ENCODE data around the gene KDM4B.

GRCh38 chr19:5051619-5052018 lies 82.7 kb downstream of the KDM4B start:
- no peak for TF ChIP-seq CTCF (IDR thresholded peaks at IDR 0.05; ENCODE audit: low read depth, low read length, poor library complexity, severe bottlenecking)
- TF ChIP-seq EZH2phosphoT487 (IDR thresholded peaks at IDR 0.05; ENCODE audit: borderline replicate concordance, low read length): no peak
